GM12873 (cell line): ENCODE results near the gene PMEPA1.

Experiments used
- CTCF ChIP-seq: IDR thresholded peaks from 2 replicates; pipeline ENCODE4 v1.5.1; 2012; ENCODE audit warnings: low read depth, mild to moderate bottlenecking, moderate library complexity, low read length, control low read depth; ENCODE audit not compliant: insufficient read depth; ENCODE audit errors: missing control alignments

PMEPA1 gene

GRCh38 chr20:57723816-57724215, 14.0 kb upstream of the PMEPA1 start:
- no peak for TF ChIP-seq CTCF

GRCh38 chr20:57719951-57720350, 10.1 kb upstream of the PMEPA1 start:
- no peak for TF ChIP-seq CTCF

- no peak for TF ChIP-seq CTCF
These were observed 8.7 kb upstream of the PMEPA1 start for GRCh38 chr20:57718490-57719009.

- no peak for TF ChIP-seq CTCF
These were observed 8.0 kb upstream of the PMEPA1 start for GRCh38 chr20:57717797-57718196.

GRCh38 chr20:57716901-57717300, 7.1 kb upstream of the PMEPA1 start:
- no peak for TF ChIP-seq CTCF

- no peak for TF ChIP-seq CTCF
These were observed 6.4 kb upstream of the PMEPA1 start for GRCh38 chr20:57716202-57716601.

- TF ChIP-seq CTCF = no peak
These were observed 5.6 kb upstream of the PMEPA1 start for GRCh38 chr20:57715268-57715904.
